DMS153 (cell line): Measurements from ENCODE around the gene CCDC69.

Experiments used
- DNase-seq: peaks from one replicate; lab custom pipeline; 2025; lab: John Stamatoyannopoulos, UW

Gene CCDC69

GRCh38 chr5:151142933-151143332 lies 81.0 kb downstream of the CCDC69 start:
- DNase-seq = no peak

GRCh38 chr5:151141535-151141934 lies 82.4 kb downstream of the CCDC69 start:
- DNase-seq = no peak

GRCh38 chr5:151140686-151141459 lies 83.0 kb downstream of the CCDC69 start:
- no peak for DNase-seq

- DNase-seq = no peak
These were observed 84.2 kb downstream of the CCDC69 start for GRCh38 chr5:151139646-151140045.

GRCh38 chr5:151139015-151139414 lies 84.9 kb downstream of the CCDC69 start:
- peak; percentile 30 for DNase-seq

- no peak for DNase-seq
These were observed 85.8 kb downstream of the CCDC69 start for GRCh38 chr5:151138114-151138513.

- no peak for DNase-seq
These were observed 86.6 kb downstream of the CCDC69 start for GRCh38 chr5:151137067-151137825.

GRCh38 chr5:151134228-151134627 lies 89.7 kb downstream of the CCDC69 start:
- peak; percentile 23 for DNase-seq

GRCh38 chr5:151132963-151133362 lies 90.9 kb downstream of the CCDC69 start:
- no peak for DNase-seq
